Left cardiac atrium (tissue), 4 donors: Measurements from ENCODE around the gene ARL3. TPM values are rescaled to one million over a fixed set of nuclear protein-coding genes. Genes with fewer than 3 reads are reported as not detected.
A peak's percentile ranks its signal among the peaks of the same experiment; 100 is the strongest.
"Not testable (repeated sequence)": the region's sequence is repeated elsewhere in the genome, so short reads cannot be mapped to it uniquely, and the experiment has no call there.

Experiments used
- ATAC-seq, 2 donors: fragments of 200-7000 bp; cut with Tn5 transposase; one replicate each; pipeline ENCODE4 v1.9.1; 2020; ENCODE audit warnings: mild to moderate bottlenecking in 2 of 2, moderate library complexity in 2 of 2
- DNase-seq: peaks from one replicate; pipeline ENCODE4 v3.0.0-alpha.2; 2020
- intact Hi-C, 2 donors: fragments of 100-400 bp; cut with DNase I; formaldehyde crosslinking; loops; one replicate each; pipeline versions ENCODE4 v1.14.1 to v1.15.1; 2022 to 2023
- total RNA-seq, 2 donors: library from RNA; stranded (reverse); fragmentation: NEBNext Ultra II Directional; extraction: Animal tissue kit (Norgen Biotek cat#: 25700); gene quantifications; one replicate each; pipeline ENCODE4 v1.2.1, GENCODE V29; 2021
- donor health status: DM: no; HTN: yes; CAD: no.
- donor health status: DM: no; HTN: yes; CAD: no; lungs with severe emphysema.
- donor health status: DM: yes; HTN: yes; CAD: no.
- donor health status: Dilated cardiomyopathy.

The ARL3 gene
- total RNA-seq, 2 donors from 2014 or later: 12.0 to 12.4 TPM

DNA sequence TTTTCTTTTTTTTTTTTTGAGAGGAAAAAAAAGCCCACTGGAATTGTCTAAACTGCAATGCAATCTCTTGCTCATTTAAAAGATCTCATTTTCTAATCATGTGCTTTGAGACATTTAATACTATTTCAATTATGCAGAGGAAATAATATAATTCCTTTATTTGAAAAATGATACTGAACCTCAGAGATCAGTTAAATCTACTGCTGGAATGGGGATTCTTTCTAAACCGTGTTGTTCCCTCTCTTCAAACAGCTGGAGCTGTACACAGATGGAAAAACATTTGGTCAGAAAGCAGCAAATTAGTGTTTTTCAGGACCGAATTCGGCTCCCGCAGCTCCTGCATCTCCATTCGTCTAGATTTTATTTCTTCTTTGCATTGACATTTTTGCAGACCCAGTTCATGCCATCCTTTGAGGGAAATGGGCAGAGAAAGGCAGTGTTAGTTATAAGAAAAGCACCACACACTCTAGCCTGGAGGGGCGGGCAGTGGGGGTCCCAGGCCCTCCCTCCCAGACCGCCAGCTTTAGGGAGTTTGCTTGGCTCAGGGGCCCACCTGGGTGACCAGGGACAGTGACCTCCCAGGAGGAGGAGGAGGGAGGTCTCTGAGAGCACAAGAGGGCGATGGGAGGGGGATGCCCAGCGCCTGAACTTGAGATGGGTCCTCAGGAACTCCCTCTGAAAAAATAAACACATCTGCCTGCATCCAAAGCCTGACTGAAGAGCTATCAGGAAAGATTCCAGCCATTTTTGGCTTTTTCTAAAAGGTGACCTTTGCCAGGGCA, 37.5 kb downstream of the ARL3 start:
- no peak for ATAC-seq
- no peak for DNase-seq
- intact Hi-C loops: no loop called here

DNA sequence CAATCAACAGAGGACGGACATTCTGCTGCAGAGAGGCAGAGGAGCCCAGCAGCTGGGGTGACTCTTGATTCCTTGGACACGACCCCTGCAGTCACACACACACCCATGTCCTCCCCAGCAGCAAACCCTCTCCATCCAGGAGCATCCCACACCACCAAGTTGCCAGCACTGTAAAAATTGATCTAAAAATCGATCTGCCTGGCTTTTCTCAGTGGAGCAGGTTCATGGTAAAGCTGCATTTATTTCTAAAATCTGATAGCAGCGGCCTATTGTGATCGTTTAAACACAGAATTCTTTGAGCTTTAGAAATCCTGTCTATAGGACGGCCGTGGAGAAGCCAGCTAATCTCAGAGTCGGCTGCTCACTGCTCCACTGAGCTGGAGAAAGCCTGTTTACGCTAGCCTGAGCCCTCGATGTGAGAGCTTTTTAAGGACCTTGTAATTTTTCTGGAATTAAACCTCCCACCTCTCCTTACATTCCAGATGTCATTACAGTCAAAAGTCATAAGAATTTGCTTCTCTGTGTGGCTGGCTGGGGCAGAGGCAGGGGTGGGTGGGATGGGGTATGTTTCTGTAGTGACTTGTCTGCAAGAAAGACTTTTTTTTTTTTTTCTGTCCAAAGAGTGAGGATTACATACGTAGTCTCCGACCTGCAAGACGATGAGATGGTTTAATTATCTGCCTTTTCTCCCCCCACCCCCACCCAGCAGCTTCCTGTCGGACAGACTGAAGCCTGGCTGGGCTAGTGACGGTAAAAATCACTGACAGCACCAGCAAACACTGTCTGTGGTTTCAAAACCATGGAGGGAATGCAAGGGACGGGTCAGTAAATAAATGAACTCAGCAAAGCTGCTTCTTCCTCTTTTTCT, 38.3 kb downstream of the ARL3 start:
- intact Hi-C loops: no loop called here
- DNase-seq: no peak
- ATAC-seq: peak in 1 of 2 donors; percentile 15

DNA sequence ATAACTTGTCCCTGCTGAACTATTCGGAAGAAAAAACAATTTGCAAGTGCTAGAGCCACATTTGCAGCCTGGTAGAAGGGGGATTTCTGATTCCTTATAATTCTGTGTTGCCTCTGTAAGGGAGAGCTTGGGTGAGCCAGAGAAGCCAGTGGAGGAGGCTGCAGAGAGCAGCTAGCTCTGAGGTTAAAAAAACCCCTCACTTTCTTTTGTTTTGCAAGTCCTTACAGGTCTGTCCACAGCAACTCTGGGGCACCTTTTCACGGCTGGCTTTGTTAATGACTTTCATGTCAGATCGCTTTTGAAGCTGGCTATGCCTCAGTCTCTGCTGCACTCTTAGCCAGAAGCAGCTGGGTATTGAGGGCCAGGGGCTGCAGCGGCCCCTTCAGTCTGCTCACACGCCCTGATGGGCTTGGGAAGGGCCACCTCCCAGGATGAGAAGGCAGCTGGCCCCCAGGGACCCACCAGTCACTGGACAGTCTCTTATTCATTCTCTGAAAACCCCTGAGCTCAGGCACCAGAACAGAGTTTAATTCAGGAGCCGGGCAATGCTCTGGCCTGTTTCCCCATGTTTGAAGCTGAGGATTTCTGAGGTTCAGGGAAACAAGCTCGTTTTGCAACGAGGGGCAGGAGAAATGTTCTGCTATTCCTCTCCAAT, 39.1 kb downstream of the ARL3 start:
- no peak for ATAC-seq
- intact Hi-C loops: no loop called here
- no peak for DNase-seq

DNA sequence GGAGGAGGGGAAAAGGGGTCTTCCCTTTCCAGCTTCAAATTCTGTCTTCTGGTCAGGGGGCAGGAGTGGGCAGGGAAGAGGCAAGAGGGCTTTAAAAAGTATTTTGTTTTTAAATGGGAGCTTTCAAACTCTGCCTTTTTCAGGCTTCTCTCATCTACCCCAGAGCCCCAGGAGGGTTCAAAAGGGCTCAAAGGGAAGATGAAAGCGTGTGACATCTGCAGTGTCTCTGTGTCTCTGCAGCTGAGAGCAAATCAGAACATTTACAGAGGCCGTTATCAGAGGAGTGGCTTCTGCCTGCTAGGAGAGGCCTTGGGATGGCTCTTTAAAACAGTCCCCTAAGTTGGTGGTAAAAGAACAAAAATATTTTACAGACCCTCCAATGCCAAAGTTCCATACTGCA, 39.6 kb downstream of the ARL3 start:
- no peak for DNase-seq
- peak in 1 of 2 donors; percentile 14 for ATAC-seq
- intact Hi-C loops: no loop called here

DNA sequence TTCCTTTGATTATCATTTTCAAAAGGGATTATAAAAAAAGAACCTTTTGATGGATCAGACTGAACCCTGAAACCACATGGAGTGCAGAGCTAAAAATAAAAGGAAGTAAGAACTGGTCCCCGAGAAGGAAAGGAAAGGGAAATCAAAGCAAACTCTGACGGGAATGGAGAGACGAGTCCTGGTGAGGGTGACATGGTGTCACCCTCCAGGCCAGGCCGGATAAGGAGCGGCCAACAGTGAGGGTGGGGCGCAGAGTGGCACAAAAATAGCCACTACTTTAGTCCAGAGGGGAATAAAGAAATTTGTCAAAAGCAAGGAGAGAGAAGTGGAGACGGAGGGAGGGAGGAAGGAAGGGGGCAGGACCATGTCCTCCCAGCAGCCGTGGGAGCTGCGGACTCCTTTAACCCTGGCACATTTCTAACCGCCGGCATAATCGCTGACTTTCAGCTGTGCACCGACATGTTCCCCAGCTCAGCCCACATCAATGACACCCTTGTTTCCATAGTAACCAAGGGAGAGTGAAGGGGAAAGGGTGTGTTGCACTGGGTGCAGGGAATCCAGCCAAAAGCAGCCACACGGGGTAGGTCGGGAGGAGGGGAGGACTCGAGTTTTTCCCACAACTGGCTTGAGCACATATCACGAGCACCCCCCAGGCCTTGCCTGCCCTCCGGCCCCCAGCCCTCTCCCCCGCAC, 40.2 kb downstream of the ARL3 start:
- intact Hi-C loops: no loop called here
- DNase-seq: peak; percentile 72

DNA sequence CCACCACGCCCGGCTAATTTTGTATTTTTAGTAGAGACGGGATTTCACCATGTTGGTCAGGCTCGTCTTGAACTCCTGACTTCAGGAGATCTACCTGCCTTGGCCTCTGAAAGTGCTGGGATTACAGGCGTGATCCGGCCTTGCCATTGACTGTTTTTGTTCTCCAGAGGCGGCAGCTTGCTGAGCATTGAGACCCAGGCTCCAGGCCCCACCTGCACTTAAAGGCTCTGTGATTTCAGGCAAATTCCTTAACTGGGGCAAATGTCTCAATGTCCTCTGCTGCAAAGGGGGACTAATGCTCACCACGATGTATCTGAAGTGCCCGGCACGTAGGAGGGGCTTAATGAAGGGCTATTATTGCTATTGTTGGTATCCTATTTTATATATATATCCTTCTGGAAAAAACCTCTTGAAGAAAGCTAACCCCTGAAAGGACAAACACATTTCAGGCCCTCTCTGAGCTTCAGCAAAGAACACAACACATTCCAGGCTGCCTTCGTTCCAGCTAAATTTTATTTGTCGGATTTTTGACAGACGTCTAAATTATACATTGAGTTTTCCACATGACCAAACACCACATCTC, 40.9 kb downstream of the ARL3 start:
- intact Hi-C loops: no loop called here
- DNase-seq: no peak

More for the DNA sequence above, 40.2 kb downstream of the ARL3 start:
- ATAC-seq: peak; percentile 69 to 73

DNA sequence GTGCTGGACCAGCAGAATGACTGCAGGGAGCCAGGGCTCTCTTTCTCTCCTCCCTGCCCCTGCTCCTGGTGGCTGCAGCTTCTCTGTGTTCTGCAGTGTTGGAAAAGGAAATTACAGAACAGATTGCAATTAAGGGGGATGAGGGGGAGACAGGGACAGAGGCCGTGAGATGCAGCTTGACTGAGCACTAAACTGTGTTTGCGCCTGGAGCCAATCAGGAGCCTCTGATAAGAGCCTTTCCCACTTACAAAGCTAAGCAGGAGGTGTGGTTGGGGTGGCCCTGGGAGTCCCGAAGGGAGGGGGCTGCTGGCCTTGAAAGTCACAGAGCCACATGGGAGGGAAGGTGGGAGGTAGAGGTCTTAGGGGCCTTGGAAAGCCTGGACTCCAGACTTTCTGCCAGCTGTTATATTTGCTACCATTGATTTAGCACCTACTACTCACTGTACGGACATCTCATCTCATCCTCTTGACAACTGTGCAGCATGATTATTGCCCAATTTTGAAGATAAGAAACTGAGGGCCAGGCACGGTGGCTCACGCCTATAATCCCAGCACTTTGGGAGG, 43.2 kb downstream of the ARL3 start:
- DNase-seq (no peak), ATAC-seq (no peak)
- intact Hi-C loops: no loop called here

More for the DNA sequence above, 40.9 kb downstream of the ARL3 start:
- no peak for ATAC-seq

DNA sequence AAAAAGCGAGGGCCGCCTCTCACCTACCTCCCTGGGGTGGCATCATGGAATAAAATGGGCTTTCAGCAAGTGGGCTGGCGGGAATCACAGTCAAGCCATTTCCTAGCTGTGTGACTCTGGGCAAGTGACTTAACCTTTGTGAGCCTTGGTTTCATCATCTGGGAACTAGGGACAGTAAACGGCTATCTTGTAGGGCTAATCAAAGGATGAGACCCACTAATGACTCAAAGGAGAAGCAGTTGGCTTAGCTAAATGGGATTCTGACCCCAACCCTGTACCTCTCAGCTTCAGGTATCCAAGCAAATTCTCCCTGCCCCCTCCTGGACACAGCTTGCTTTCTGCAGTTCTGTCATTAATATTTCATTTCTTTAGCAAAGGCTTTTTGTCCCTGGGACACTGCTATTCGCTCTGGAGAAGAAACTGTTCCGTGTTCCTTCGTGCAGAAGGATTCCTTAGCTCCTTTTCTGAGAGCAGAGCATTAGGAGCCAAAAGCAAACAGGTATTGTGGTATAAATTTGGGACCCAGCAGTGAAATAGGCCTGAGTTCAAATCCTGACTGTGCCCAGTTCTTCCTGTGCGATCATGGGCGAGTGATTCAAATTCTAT, 44.0 kb downstream of the ARL3 start:
- intact Hi-C loops: no loop called here

DNA sequence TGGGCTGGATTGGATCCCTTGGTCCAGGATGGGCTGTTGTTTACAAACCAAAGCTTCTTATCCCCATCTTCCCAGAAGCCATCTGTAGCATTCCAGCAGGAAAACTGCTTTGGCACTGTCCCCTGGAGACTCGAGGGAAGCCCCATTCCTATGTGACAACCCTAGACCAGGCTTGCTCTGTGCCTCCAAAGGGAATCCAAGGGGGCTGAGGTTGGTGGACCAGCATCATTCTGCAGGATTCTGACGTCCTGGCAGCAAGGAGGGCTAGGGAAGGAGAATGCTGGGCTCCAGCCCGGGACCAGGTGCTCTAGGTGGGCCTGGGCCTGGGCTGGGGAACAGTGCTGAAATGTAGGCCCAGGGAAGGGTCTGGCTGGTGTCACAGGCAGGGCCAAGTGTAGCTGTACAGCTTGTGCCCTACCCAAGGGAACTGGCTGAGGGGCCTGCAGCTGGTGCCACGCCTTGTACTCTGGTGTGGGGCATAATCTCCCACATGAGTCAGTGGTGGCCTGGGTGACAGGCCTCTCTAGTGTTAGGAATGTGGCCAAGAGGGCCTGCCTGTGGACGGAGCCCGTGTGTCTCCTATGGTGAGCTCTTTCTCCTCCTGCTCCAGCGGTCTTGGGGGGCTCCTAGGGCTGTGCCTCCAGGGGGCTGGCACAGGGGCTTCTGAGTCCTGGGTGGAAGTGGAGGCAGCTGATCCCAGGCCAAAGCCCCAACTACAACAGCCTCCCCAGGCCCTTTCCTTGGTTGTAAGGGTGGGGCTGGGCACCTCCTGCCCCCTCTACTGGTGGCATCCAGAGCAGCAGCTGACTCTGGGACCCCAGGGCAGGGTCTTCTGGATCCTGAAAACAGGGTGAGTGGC, 44.8 kb downstream of the ARL3 start:
- DNase-seq (peak; percentile 68), ATAC-seq (peak; percentile 65 to 81)
- intact Hi-C loops: no loop called here

More for the DNA sequence above, 44.0 kb downstream of the ARL3 start:
- no peak for ATAC-seq
- DNase-seq: no peak

DNA sequence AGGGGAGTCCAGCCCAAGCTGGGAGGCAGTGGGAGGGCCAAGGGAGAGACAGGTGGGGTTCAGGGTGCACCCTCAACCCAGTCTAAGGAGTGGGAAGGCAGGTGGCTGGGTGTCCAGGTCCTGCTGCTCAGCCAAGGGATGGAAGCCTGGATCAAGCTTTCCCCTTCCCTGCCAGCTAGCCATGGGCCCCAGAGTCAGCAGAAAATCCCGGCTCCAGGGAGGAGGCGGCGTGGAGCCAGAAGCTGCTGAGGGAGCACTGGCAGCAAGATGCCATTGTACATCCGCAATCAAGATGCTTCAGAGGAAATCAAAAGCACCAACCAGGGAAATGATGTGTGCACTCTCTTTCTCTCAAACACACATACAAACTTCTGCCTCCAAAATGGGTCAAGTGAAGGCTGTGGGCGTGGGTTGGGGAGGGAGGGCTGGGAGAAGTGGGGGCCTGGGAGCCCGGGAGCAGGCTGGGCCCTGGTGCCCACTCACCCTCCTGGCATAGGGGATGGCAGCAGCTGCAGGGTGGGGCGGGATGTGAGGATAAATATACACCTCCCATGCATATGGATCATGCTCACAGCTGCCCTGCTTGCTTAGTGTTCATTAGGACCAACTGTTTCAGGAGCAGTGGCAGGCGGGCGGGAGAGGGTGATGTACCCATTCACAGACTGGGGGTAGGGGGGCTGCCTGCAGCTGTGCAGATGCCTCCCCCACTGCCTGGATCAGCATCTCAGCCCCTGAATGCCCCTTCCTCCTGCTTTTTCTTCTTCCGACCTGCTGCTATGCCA, 45.7 kb downstream of the ARL3 start:
- no peak for ATAC-seq
- DNase-seq: no peak
- intact Hi-C loops: no loop called here

DNA sequence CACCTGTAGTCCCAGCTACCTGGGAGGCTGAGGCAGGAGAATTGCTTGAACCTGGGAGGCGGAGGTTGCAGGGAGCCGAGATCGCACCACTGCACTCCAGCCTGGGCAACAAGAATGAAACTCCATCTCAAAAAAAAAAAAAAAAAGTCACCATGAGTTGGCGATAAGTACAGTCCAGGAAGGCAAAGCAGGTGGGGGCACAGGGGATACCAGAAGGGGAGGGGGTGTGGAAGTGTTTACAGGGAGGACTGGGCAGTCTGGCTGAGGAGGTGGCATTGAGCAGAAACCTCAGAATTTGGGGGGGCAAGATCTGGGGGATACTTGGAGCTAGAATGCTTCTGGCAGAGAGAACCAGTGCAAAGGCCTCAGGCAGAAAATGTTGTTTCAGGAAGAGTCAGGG, 46.8 kb downstream of the ARL3 start:
- intact Hi-C loops, ATAC-seq, DNase-seq: not testable (repeated sequence)

DNA sequence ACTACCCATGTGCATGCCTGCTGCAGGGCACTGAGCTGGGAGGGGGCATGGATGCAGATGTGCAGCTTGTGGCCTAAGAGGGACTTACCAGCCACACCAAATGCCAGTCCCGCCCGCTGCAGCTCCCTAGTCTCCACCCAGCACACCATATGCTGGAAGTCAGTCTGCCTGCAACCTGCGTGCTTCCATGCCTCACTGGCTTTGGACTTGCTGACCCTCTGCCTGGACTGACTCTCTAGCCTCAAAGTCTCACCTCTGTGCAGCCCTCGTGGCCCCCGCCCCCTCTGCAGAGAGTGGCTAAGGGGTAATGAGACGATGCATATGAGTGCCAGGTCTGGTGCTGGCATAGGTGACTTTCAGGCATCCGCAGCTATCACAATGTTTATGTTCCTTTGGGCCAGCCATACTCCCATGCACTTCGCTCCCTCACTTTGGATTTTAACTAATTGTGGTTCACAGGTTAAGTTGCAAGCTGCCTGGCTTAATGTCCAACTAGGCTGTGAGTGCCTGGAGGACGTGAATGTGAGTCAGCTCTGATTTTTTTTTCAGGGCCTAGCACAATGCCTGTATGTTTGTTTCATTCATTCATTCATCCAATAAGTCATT, 48.2 kb downstream of the ARL3 start:
- intact Hi-C loops: no loop called here
- DNase-seq: no peak
- no peak for ATAC-seq

DNA sequence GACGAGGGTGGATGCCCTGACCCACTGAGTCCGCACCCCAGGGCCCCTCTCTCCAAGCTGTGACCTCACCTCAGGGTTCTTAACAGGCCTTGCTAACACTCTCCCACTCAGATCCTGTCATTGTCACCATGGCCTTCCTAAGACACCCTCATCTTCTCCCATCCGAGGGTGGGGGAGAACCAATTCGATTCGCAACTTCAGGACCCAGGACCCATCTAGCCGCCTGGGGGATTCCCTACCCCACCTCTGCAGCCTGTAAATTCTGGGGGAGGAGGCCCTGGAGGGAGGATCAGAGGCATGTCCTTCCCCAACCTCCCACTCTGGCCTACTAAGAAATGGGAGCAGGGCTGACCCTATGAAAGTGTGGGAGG, 52.6 kb downstream of the ARL3 start:
- DNase-seq (no peak), ATAC-seq (peak in 1 of 2 donors; percentile 1)
- intact Hi-C loops: no loop called here

DNA sequence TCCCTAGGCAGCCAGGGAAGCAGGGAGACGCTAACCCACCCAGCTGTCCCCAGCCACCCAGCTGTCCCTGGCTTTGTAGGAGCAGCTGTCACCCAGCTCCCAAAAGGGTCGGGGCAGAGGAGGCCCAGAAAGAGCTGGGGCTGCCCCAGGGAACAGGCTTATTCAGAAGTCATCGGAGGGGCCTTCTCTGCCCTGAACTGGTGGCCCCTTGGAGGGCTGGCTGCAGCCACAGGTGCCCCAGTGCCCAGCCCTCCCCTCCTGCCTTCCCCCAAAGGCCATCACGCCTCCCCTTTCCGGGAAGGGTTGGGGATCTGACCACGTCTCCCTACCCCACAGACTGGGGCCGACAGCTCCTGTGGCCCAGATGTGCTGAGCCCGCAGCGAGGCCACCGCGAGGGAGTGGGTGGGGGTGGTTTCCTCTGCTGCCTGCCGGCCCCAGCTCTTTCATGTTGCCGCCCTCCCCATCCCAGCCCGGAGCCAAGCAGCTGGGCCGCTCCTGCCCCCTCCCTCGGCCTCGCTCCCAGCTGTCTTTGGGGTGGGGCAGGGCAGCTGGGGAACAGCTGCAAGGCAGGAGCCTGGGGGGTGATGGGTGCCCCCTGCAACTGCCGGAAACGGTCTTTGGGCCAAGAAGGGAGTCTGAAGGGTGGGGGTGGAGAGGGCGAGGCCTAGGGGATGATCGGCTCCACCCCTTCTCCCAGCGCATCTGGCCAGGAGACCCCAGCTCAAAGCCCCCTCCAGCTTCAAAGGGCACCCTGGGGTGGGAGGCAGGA, 53.1 kb downstream of the ARL3 start:
- DNase-seq: peak; percentile 71
- intact Hi-C loops: no loop called here
- ATAC-seq: peak; percentile 57 to 79

DNA sequence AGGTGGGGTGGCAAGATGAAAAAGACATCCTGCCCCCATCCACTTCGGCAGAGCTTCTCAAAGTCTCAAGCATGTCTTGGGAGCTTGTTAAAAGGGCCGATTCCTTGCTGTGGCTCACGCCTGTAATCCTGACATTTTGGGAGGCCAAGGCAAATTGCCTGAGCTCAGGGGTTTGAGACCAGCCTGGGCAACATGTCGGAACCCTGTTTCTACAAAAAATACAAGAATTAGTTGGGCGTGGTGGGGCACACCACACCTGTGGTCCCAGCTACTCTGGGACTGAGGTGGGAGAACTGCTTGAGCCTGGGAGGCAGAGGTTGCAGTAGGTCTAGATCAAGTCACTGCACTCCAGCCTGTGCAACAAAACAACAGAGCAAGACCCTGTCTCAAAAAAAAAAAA, 55.4 kb downstream of the ARL3 start:
- no peak for DNase-seq
- intact Hi-C loops: no loop called here
- ATAC-seq: no peak
